Measurements from ENCODE around the gene GRHL3.
A peak's percentile ranks its signal among the peaks of the same experiment; 100 is the strongest.

The GRHL3 gene

DNA sequence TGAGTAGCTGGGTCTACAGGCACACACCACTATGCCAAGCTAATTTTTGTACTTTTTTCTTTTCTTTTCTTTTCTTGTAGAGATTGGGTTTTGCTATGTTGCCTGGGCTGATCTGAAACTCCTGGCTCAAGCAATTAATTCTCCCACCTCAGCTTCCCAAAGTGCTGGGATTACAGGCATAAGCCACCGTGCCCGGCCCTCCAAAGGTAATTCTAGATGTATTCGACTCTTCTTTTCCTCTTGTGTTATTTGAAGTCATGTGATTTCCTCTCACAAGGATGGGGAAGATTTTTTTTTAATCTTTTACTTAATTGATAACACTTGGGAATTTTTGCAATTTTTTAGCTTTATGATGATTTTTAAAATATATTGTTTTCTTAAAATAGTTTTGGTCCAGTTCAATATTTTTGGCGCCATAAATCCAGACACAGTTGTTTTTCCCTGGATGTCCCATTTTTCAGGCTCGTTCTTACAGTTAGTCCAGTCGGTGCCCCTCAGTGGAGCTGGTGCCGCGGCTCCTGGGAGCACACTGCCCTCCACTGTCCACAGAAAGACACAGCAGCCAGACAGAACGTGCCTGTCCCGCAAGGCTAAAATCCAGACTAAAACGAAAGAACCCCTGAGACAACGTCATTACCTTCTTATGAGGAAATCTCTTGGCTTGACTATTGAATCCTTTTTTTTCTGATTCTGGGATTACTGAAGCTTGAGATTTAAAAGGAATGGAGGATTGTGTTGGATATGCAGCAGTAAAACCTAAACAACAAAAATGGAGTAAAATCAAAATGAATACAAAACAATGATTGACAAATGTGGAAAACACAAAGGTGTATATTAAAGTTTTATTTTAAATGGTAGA, 72.0 kb downstream of the GRHL3 start:
- peaks cover 8% of the 10 kb centered on the region for H3K36me3 Mint-ChIP-seq (ENCODE audit: low read depth)
- no peaks in the 10 kb centered on the region for H3K27me3 Mint-ChIP-seq
- DNase-seq = peak; percentile 74
- H3K4me3 Mint-ChIP-seq = peak overlapping the region; percentile 69
- peaks cover 47% of the 10 kb centered on the region for H3K4me1 Mint-ChIP-seq (ENCODE audit: low read depth)
- no peaks in the 10 kb centered on the region for H3K9me3 Mint-ChIP-seq
- H3K27ac Mint-ChIP-seq = peak overlapping the region; percentile 90

DNA sequence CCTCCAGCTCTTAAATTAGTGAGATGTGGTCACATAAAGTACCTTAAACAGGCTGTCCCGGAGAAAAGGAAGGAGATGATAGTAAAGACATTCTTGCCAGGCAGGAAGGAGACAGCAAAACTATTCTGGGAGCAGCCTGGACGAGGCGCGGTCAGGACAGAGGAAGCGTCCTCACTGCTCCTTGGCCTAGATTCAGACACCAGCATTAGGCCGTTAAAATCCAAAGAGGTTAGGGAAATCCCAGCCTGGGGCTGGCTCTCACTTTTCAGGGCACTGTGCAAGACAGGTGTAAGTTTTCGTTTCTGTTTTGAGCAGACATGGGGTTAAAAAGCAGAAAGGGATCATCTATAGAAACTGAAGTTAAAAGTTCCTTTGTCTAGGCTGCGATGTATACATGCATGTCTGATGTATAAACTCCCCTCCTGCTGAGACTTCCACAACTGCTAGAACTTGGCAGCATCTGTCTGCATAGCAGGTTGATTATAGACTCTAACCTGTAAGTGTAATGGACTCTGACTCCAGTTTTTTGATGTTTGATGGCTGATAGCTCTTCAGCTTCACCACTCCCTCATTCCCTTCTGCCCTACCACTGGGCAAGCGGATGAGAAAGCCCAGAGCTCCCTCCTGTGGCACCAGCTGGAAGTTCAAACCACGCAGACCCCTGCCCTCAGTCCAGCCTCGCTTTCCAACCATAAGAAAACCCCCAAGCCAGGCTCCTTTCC, 72.9 kb downstream of the GRHL3 start:
- DNase-seq = peak; percentile 78
- no peaks in the 10 kb centered on the region for H3K27me3 Mint-ChIP-seq
- H3K27ac Mint-ChIP-seq = peak overlapping the region; percentile 90
- H3K36me3 Mint-ChIP-seq (ENCODE audit: low read depth) = peaks cover 7% of the 10 kb centered on the region
- H3K9me3 Mint-ChIP-seq = no peaks in the 10 kb centered on the region
- H3K4me1 Mint-ChIP-seq (ENCODE audit: low read depth) = peaks cover 39% of the 10 kb centered on the region
- peak overlapping the region; percentile 69 for H3K4me3 Mint-ChIP-seq

DNA sequence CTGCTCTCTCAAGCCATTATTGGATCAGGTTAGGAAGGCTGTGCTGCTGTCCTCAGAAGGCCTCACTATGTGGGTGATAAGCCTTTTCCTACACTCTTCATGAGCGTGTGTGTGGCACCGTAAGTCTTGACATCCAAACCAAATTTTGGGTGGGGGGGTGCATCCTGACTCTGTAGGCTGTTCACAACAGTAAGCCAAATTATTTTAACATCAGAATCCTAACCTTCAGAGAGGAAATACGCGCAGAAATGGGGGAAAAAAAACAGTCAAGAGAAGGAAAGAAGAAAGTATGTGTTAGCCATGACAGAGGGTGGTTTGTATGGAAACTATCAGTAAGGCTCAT, 73.4 kb downstream of the GRHL3 start:
- Mint-ChIP-seq H3K4me3 (peak overlapping the region; percentile 69), H3K4me1 (ENCODE audit: low read depth) (peaks cover 38% of the 10 kb centered on the region), H3K27ac (peak overlapping the region; percentile 90), H3K36me3 (ENCODE audit: low read depth) (peaks cover 7% of the 10 kb centered on the region), H3K9me3 (no peaks in the 10 kb centered on the region), H3K27me3 (no peaks in the 10 kb centered on the region)
- DNase-seq = no peak

DNA sequence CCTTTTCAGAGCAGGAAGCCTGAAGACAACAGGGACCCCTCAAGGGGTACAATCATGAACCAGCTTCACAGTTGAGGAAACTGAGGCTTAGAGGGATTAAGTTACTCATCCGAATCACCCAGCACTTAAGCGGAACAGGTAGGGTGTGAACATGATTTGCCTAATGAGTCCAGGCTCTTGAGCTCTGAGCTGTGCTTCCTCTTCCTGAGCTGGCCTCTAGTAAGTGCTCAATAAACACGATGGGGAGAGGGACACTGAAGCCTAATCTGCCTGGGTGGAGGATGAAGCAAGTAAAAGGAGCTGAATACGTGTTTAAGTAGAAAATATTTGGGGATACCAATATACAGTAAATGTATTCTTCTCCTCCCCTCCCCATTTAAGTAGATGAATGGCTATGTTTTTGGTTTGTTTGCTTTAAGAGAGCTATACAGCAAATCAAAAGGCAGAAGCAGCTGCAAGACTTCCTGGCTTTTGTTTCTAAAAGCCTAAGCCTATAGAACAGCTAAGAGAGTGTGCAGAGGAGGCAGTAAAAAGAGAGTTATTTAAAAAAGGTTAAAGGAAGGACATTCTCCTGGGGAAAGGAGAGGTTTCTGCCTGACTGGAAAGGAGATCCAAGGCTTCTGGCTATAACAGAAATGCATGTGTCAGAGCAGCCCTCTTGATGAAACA, 74.0 kb downstream of the GRHL3 start:
- Mint-ChIP-seq H3K27ac (peak overlapping the region; percentile 90), H3K27me3 (no peaks in the 10 kb centered on the region), H3K36me3 (ENCODE audit: low read depth) (peaks cover 7% of the 10 kb centered on the region), H3K4me1 (ENCODE audit: low read depth) (peaks cover 38% of the 10 kb centered on the region), H3K4me3 (no peak overlapping the region), H3K9me3 (no peaks in the 10 kb centered on the region)
- no peak for DNase-seq

DNA sequence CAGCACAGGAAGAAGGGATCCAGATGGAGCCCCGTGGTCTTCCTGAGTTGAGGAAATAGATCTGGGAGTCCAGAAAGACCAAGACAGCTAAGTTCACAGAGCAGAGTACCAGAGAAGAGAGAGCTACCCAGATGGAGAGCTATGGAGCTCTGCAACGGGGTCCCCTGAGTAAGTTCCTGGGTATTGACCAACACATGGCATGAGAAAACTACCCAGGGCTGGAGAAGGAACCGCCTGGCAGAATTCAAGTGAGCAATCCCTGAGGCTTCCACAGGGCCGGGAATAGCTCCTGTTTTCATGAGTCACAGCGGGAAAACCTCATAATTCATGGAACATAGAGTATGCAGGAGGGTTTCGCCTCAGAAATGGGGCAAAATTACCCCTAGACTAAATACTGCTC, 74.7 kb downstream of the GRHL3 start:
- H3K27me3 Mint-ChIP-seq = no peaks in the 10 kb centered on the region

DNA sequence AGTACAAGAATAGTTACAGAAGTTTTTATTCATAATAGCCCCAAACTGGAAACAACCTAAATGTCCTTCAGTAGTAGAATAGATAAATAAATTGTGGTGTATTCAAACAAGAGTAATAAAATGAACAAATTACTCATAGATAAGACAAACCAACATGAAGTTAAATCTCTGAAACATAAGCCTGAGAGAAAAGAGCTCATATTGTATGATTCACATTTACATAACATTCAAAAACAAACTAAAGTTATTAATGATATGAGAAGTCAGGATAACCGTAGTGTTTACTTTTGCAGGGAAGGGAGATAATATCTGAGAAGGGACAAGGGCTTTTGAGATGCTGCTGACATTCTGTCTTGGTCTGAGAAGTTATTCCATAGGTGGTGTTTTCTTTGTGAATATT, 80.9 kb downstream of the GRHL3 start:
- H3K4me1 Mint-ChIP-seq (ENCODE audit: low read depth) = no peaks in the 10 kb centered on the region

More for the DNA sequence above, 74.7 kb downstream of the GRHL3 start:
- Mint-ChIP-seq H3K4me3 (no peak overlapping the region), H3K4me1 (ENCODE audit: low read depth) (peaks cover 38% of the 10 kb centered on the region), H3K27ac (no peak overlapping the region), H3K36me3 (ENCODE audit: low read depth) (peaks cover 7% of the 10 kb centered on the region), H3K9me3 (no peaks in the 10 kb centered on the region)
- no peak for DNase-seq

DNA sequence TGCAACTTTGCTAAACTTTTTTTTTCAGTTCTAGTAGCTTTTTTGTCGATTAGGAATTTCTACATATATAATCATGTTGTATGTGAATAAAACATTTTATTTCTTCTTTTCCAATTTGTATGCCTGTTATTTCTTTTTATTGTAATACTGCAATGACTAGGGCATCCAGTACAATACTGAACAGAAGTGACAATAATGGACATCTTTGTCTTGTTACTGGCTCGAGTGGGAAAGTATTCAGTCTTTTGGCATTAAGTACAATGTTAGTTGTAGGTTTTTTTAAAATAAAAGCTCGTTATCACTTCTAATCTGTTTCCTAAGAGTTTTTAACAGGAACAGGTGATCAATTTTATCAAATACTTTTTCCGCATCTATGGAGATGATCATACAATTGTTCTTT, 84.6 kb downstream of the GRHL3 start:
- H3K27me3 Mint-ChIP-seq = no peaks in the 10 kb centered on the region
- no peak overlapping the region for H3K4me3 Mint-ChIP-seq
- H3K36me3 Mint-ChIP-seq (ENCODE audit: low read depth) = peaks cover 4% of the 10 kb centered on the region
- H3K9me3 Mint-ChIP-seq = no peaks in the 10 kb centered on the region
- H3K27ac Mint-ChIP-seq = no peak overlapping the region
- no peaks in the 10 kb centered on the region for H3K4me1 Mint-ChIP-seq (ENCODE audit: low read depth)
- DNase-seq = no peak

More for the DNA sequence above, 80.9 kb downstream of the GRHL3 start:
- H3K27ac Mint-ChIP-seq = no peak overlapping the region
- DNase-seq = no peak
- H3K36me3 Mint-ChIP-seq (ENCODE audit: low read depth) = peaks cover 4% of the 10 kb centered on the region
- H3K9me3 Mint-ChIP-seq = no peaks in the 10 kb centered on the region
- H3K27me3 Mint-ChIP-seq = no peaks in the 10 kb centered on the region
- H3K4me3 Mint-ChIP-seq = no peak overlapping the region

All from activated T-cell treated with anti-CD3 and anti-CD28 coated beads, Interleukin-2, amount 50 U/mL, for 24 hours (primary cell).